Bronchial epithelial cell (primary cell): ENCODE measurements around the gene CYP3A4. TPM values are rescaled to one million over a fixed set of nuclear protein-coding genes. Genes with fewer than 3 reads are reported as not detected.
"Not testable (repeated sequence)": the region's sequence is repeated elsewhere in the genome, so short reads cannot be mapped to it uniquely, and the experiment has no call there.

Source experiments
- DNase-seq: peaks from one replicate; pipeline ENCODE4 v3.0.0-alpha.2; 2010; ENCODE audit warnings: low read depth
- FAIRE-seq: peaks from 2 replicates; lab custom pipeline; 2011; peaks lifted over from hg19 to GRCh38; lab: Jason Lieb, UNC
- H3K27me3 ChIP-seq: 2 replicates; pipeline ENCODE4 v1.5.1; 2011; ENCODE audit warnings: low read length; ENCODE audit not compliant: control insufficient read depth, insufficient read depth
- H3K36me3 ChIP-seq: 2 replicates; pipeline ENCODE4 v1.5.1; 2011; ENCODE audit warnings: low read length; ENCODE audit not compliant: control insufficient read depth, insufficient read depth
- H3K4me3 ChIP-seq: 2 replicates; pipeline ENCODE4 v1.5.1; 2011; ENCODE audit warnings: mild to moderate bottlenecking, low read depth, low read length, control low read depth
- CTCF ChIP-seq: IDR thresholded peaks from 2 replicates; pipeline ENCODE4 v1.5.1; 2011; ENCODE audit warnings: mild to moderate bottlenecking, moderate library complexity, low read length, control low read depth, inconsistent platforms; ENCODE audit not compliant: insufficient read depth, severe bottlenecking
- total RNA-seq: library from RNA; depleted of rRNA; stranded (reverse); fragments of >200 nt; gene quantifications from 2 replicates; pipeline ENCODE4 v1.2.1, GENCODE V29; 2014

Gene CYP3A4
- total RNA-seq, 1 donor from 2014 or later = not detected

- no peak for TF ChIP-seq CTCF
- FAIRE-seq (peak; percentile 88), DNase-seq (peak; percentile 68)
- Histone ChIP-seq H3K27me3 (no peaks in the 10 kb centered on the region), H3K36me3 (no peaks in the 10 kb centered on the region), H3K4me3 (no peak overlapping the region)
Observed at GRCh38 chr7:99740573-99741440, 43.2 kb downstream of the CYP3A4 start.

- no peak for TF ChIP-seq CTCF
- Histone ChIP-seq H3K4me3 (no peak overlapping the region), H3K36me3 (no peaks in the 10 kb centered on the region)
Observed at GRCh38 chr7:99739699-99740572, 44.0 kb downstream of the CYP3A4 start.

GRCh38 chr7:99737726-99738125, 46.3 kb downstream of the CYP3A4 start:
- DNase-seq (peak; percentile 92), FAIRE-seq (no peak)
- Histone ChIP-seq H3K4me3 (no peak overlapping the region), H3K27me3 (no peaks in the 10 kb centered on the region), H3K36me3 (no peaks in the 10 kb centered on the region)
- TF ChIP-seq CTCF = no peak

More at GRCh38 chr7:99739699-99740572, 44.0 kb downstream of the CYP3A4 start:
- DNase-seq (no peak), FAIRE-seq (no peak)
- no peaks in the 10 kb centered on the region for H3K27me3 ChIP-seq

GRCh38 chr7:99736667-99737066, 47.3 kb downstream of the CYP3A4 start:
- not testable (repeated sequence) for H3K36me3 ChIP-seq, H3K27me3 ChIP-seq, DNase-seq, H3K4me3 ChIP-seq, FAIRE-seq

- TF ChIP-seq CTCF = no peak
- Histone ChIP-seq H3K4me3 (no peak within 1 kb of the TSS), H3K36me3 (no peaks in the 10 kb centered on the region), H3K27me3 (no peaks in the 10 kb centered on the region)
- FAIRE-seq (no peak), DNase-seq (no peak)
Observed at GRCh38 chr7:99734987-99735386, 49.0 kb downstream of the CYP3A4 start, which contains the start of gene CYP3A7. TSS of gene CYP3A7 (minus strand) at chr7:99735196. CDS start at chr7:99735093, 103 bp downstream.

GRCh38 chr7:99733448-99733847, 50.5 kb downstream of the CYP3A4 start:
- Histone ChIP-seq H3K4me3 (no peak overlapping the region), H3K27me3 (no peaks in the 10 kb centered on the region), H3K36me3 (no peaks in the 10 kb centered on the region)
- TF ChIP-seq CTCF = no peak
- no peak for FAIRE-seq
- no peak for DNase-seq
